ENCODE measurements around the gene PTCH2.

PTCH2 gene

DNA sequence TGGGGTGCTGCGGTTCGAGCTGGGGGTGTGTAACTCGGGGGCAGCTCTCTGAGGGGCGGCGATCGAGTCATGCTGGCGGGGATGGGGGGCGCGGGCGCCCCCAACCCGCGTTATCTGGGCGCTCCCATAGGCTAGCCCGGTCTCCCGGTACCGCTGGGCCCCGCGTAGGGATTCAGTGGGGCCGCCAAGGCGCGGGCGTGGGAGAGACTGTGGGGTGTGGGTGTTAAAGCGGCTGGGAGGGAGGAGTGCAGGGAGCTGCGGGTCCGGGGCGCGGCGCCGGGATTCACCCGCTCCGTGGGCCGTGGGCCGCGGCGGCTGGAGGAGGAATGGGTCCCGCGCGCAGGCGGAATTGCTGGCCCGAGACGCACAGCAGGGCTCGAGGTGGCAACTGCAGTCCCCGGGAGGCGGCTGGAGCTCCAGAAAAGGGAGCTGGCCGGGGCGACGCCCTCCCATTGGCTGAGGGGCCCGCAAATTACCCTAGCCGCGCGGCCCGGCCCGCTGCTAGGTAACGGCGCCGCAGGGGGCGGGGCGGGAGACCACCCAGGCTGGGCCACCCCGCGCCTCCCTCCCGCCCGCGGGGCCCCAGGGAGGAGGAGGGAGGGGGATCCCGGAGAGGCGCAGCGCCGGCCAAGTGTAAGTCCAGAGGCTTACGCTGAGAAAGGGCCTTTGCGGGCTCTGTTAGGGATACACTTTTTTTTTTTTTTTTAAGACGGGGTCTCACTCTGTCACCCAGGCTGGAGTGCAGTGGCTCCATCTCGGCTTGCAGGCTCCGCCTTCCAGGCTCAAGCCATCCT lies at the start of gene PTCH2:
Gene PTCH2 (minus strand): TSS at position 392 of the 794 bp plus-strand sequence. CDS start 321 bp downstream, at position 71.
- peak; percentile 86 for DNase-seq (ENCODE audit: low spot score)

DNA sequence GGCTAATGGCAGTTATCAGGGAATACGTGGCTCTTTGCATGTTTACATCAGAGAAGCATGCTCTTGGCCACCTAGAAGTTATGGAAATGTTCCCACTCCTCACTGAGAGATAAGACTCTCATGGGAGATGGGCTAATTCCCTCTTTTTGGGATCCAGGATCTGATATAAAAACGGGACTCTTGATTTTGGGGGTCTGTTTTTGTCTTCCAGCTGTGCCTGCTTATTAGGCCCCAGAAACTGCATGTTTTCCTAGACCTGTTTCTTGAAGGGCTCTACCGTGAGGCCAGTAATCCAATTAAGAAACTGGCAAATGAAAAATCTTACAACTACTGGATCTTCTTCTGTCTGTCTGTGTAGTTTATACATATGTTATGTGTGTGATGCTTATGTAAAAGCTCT lies 47.0 kb upstream of the PTCH2 start:
- DNase-seq (ENCODE audit: low spot score) = no peak

DNA sequence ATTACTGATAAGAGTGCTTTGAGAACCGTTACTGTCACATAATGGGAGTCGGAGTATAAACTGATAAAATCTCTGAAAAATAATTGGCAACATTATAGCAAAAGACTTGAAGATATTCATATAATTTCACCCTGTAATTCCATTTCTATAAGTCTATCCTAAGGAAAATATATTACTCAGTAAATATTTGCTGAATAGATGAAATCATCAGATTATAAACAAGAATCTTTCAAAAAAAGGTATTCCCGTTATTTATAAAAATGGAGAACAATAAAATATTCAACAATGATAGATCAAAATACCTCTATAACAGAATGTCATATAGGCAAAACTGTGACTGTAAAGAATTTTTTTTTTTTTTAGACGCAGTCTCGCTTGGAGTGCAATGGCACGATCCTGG lies 42.4 kb upstream of the PTCH2 start:
- DNase-seq (ENCODE audit: low spot score) = no peak

DNA sequence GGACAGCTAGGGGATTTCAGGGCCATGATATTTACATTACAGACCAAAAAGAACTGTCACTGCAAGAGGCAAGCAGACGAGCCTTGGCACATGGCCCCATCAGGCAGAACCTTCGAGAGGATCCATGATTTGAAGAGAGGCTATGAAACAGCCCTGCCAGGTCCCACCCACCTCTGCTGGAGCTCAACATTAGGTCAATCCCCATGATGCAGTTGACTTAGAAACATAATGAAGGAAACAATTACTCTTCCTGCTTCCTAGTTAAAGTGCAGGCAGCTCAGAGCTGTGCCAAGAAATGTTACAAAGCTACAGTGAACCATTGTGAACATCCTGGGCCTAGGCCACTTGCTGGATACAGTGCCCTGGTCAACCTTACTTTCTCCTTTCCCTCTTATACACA lies 41.7 kb upstream of the PTCH2 start:
- no peak for DNase-seq (ENCODE audit: low spot score)

DNA sequence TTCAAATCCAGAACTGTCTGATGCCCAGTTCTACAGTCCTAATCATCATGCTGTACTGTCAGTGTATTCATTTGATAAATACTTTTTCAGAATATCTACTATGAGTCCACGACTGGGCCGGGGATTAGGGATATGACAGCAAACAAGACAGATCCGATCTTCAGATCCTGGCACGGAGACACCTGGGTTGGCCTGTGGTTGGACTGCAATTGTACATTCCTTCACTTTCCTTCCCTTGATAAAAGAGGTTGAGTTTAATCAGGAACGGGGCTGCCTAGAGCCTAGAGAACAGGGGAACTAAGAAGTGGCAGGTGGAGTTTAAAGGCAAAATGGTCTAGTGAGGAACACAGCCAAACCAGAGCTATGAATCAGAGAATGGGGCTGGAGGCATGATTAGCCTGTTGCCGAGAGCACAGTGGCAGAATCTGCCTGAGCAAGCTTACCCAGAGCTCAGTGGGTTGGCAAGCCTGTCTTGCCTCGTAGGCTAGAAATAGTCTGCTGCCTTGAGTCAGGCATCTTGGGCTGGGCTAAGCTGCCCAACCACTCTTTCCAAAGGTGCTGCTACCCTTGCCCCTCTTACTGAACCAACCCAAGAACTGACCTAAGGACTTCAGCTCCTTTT lies 38.1 kb upstream of the PTCH2 start:
- peak; percentile 83 for DNase-seq (ENCODE audit: low spot score)

- DNase-seq (ENCODE audit: low spot score) = no peak
These were observed 31.1 kb upstream of the PTCH2 start for GRCh38 chr1:44874155-44874554.

DNA sequence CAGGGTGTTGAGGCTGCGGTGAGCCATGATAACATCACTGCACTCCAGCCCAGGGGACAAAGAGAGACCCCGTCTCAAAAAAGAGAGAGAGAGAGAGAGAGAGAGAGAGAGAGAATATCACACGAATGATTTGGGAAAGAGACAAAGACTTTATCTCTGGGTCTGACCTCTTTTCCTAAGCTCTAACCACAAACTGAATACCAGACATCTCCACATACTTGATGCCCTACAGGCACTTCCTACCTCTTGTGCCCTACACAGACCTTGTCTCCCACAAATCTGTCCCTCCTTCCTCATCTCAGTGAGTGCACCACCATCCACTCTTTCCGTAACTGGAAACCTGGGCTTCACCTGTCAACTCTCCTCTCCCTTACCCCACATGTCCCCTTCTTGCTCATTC lies 27.0 kb upstream of the PTCH2 start:
- DNase-seq (ENCODE audit: low spot score) = no peak

DNA sequence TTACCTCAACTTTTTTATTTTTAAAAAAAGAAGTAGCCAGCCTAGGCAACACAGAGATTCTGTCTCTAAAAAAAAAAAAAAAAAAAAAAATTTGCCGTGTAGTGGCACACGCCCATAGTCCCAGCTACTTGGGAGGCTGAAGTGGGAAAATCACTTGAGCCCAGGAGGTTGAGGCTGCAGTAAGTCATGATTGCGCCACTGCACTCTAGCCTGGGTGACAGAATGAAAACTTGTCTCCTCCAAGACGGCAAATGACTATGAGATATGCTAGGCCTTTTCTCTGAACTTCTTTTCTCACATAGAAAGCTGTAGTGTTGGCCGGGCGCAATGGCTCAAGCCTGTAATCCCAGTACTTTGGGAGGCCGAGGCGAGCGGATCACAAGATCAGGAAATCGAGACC lies 24.7 kb upstream of the PTCH2 start:
- DNase-seq (ENCODE audit: low spot score) = no peak

DNA sequence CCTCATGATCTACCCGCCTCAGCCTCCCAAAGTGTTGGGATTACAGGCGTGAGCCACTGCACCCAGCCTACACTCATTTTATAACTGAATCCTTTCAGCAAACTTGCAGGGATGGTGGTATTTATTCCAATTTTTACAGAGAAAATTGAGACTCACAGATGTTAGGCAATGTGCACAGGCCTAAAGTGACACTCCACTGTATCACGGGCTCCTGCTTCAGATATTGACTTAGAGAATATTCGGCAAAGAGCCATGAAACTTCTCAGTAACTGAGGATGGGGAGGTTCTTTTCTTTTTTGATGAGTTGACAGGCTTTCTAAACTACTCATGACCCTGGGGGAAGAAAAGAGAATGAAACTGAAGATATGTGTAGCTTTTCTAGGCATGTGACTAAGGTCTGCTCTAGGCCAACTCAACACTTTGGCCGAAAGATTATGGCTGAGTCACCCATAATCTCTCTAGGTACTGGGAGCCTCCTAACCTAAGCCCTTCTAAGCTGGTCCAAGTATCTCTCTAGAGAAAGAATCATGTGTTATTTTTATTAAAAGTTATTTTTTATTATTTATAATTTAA lies 19.9 kb upstream of the PTCH2 start:
- peak; percentile 34 for DNase-seq (ENCODE audit: low spot score)

DNA sequence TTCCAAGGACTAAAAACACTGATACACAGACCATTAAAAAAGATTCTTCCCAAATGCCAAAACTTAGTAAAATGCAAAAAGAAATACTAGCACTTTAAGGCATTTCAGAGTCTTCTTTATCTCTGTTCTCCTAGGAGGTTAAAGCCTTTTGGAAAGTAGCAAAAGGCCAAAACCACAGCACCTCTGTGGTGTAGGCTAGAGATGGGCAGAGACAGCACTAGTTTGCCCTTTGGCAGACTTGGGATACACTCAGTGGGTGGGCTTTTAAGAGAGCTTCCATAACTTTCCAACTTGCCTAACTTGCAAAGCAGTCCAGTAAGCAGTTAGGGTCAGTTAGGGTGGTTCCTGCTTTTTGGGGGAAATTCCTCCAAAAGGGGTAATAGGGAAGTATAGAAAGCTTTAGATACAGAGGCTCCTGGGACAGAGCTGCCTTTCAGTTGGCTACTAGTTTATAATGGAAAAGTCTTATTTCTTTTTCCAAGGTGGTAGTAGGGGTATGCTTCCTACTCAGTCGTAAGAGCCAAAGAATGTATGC lies 17.9 kb upstream of the PTCH2 start:
- DNase-seq (ENCODE audit: low spot score) = no peak

DNA sequence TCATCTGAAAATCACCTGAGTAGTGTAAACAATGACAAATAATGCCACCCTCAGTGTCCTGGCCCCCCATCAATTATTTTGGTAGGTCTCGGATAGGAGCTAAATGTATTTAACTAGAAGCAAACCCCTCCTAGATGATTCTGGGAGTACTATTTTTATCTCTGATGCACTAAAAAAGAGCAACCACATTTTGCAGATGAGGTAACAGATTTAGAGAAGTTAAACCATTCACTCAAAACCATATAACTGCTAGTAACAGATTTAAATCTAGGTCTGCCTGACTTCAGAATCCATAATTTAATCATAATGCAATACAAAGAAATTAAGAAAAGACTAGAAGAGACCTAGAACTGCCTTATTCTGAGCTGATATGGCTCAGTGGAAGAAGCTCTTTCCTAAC lies 17.3 kb upstream of the PTCH2 start:
- DNase-seq (ENCODE audit: low spot score) = no peak

DNA sequence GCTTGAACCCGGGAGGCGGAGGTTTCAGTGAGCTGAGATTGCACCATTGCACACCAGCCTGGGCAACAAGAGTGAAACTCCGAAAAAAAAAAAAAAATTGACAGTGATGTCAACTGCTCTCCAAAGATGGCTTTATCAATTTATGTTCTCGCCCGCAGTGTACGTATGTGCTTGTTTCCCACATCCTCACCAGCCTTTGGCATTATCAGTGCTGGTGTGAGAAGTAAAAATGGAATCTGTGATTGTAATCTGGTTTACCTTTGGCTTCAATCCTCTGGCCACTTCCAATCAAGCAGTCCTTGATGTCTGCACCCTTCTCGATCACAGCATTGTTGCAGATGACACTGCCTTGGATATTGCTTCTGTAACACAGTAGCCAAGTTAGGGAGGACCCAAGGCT lies 14.4 kb upstream of the PTCH2 start:
- no peak for DNase-seq (ENCODE audit: low spot score)

DNA sequence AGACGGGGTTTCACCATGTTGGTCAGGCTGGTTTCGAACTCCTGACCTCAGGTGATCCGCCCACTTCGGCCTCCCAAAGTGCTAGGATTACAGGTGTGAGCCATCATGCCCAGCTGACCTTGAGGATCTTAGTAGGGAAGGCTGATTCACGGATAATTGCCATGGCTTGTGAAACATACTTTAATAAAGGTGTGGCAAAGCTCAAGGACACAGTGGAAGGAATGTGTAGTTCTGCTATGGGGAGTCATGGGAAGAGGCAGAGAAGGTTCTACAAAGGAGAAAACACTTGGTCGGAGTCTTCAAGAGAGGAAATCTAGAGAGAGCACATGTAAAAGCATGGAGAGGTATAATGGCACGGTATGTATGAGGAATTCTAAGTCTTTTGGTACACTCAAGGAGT lies 12.7 kb upstream of the PTCH2 start:
- DNase-seq (ENCODE audit: low spot score) = no peak

DNA sequence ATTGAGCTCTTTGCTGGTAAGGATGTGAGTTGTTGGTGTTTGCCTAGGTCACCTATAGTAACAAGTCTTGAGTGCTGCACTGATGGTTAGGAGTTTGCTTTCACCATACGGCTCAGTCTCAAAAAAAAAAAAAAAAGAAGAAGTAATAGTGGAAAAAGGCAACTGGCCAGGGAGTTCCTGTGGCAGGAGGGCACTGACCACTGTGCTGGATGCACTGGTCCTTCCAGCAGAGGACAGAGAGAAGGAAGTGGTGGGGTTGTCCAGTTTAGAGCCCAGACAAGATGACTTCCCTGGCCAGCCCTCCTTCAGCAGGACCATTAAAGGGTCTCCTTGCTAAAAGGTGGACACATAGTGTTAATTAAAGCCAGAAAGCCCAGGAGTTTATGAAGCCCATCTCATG lies 11.9 kb upstream of the PTCH2 start:
- DNase-seq (ENCODE audit: low spot score) = no peak

- no peak for DNase-seq (ENCODE audit: low spot score)
These were observed 10.1 kb upstream of the PTCH2 start for GRCh38 chr1:44853201-44853600.

- no peak for DNase-seq (ENCODE audit: low spot score)
These were observed 8.3 kb upstream of the PTCH2 start for GRCh38 chr1:44851308-44851707.

GRCh38 chr1:44849575-44850132 lies 6.6 kb upstream of the PTCH2 start:
- no peak for DNase-seq (ENCODE audit: low spot score)

GRCh38 chr1:44848456-44849181 lies 5.6 kb upstream of the PTCH2 start:
- DNase-seq (ENCODE audit: low spot score) = no peak

DNA sequence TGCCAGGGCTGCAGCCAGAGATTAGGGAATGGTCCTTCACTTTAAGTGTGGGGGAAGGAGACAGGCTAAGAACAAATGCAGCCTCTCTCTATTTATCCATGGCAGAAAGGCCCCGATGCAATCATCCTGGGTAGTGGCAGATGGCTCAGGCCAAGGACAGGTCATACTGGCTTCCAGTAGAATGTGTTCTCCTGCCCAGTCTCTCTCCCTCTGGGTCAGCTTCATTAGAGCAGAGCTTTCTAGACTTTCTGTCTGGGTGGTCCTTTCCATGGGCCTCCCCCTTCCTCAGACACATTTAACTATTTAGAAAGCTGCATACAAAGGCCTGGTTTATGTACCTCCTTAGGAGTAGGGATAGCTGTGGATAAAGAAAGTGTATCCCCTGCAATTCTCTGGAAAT lies 4.8 kb upstream of the PTCH2 start:
- no peak for DNase-seq (ENCODE audit: low spot score)

DNA sequence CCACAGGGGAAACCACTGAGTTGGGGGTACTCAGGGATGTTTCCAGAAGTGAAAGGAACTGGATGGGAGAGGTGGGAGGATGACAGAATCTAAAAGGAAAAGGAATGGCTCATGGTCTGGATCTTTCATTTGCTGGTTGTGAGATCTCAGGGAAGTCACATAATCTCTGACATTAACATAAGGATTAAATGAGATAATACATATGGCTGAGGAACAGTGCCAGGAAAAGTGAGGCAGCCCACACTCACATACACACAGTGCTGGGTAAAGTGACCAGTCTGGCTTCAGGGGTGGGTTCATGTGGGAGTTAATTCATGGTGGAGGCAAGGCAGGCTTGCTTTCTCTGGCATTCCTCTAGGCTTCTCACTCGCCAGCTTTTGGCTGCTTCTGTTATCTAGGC lies 3.9 kb upstream of the PTCH2 start:
- DNase-seq (ENCODE audit: low spot score) = no peak

- DNase-seq (ENCODE audit: low spot score) = no peak
These were observed 579 bp downstream of the PTCH2 start for GRCh38 chr1:44842486-44842861.

- no peak for DNase-seq (ENCODE audit: low spot score)
These were observed 3.5 kb downstream of the PTCH2 start for GRCh38 chr1:44839576-44839975.
